ENCODE data around the gene TMEM150B. TPM values are rescaled to one million over a fixed set of nuclear protein-coding genes. Genes with fewer than 3 reads are reported as not detected.

Gene TMEM150B
- total RNA-seq, 1 donor from 2014 or later: not detected

DNA sequence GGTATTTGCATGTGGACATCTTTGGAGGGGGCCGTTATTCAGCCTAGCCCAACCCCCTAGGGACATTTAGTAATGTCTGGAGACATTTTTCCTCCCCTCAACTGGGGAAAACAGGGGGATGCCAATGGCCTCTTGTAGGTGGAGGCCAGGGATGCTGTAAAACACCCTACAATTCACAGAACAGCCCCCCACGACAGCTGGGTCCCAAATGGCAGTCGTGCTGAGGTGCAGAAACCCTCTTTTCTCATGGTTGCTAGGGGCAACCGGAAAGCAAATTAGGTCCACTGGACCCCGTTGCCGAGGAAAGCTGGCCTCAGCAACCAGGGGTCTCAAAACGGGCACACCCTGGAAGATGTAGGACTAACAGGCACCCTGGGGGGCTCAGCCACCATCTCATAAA, 14.6 kb downstream of the TMEM150B start:
- intact Hi-C loops (cut with DNase I): no loop called here
- no peak for DNase-seq (ENCODE audit: extremely low spot score in 2 of 2)

DNA sequence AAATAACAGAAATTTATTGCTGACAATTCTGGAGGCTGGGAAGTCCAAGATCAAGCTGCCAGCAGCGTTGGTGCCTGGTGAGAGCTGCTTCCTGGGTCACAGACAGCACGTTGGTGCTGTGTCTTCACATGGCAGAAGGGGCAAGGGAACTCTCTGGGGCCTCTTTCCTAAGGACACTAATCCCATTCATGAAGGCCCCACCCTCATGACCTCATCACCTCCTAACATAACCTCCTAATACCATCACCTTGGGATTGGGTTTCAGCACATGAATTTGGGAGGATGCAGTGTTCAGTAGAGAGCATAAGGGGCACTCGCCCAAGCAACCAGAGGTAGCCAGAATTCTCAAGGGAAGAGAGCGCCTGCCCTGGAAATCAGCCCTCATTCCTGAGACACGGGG, 15.7 kb downstream of the TMEM150B start:
- Histone ChIP-seq H3K9me3 (no peaks in the 10 kb centered on the region), H3K27me3 (no peaks in the 10 kb centered on the region), H3K4me1 (no peaks in the 10 kb centered on the region), H3K36me3 (no peaks in the 10 kb centered on the region), H3K27ac (no peak overlapping the region), H3K4me3 (no peak overlapping the region)
- TF ChIP-seq POLR2AphosphoS5 (IDR thresholded peaks at IDR 0.05; ENCODE audit: insufficient read depth in 1 of 2, low read depth in 1 of 2) (no peak), POLR2A (IDR thresholded peaks at IDR 0.05) (no peak)
- TF ChIP-seq, protein P1, sequence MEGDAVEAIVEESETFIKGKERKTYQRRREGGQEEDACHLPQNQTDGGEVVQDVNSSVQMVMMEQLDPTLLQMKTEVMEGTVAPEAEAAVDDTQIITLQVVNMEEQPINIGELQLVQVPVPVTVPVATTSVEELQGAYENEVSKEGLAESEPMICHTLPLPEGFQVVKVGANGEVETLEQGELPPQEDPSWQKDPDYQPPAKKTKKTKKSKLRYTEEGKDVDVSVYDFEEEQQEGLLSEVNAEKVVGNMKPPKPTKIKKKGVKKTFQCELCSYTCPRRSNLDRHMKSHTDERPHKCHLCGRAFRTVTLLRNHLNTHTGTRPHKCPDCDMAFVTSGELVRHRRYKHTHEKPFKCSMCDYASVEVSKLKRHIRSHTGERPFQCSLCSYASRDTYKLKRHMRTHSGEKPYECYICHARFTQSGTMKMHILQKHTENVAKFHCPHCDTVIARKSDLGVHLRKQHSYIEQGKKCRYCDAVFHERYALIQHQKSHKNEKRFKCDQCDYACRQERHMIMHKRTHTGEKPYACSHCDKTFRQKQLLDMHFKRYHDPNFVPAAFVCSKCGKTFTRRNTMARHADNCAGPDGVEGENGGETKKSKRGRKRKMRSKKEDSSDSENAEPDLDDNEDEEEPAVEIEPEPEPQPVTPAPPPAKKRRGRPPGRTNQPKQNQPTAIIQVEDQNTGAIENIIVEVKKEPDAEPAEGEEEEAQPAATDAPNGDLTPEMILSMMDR (IDR thresholded peaks at IDR 0.05): no peak
- DNase-seq (ENCODE audit: extremely low spot score in 2 of 2): no peak
- intact Hi-C loops (cut with DNase I): loop anchor here (10.0 kb wide), 2 partner anchors 65 to 195 kb away; partner anchors contain the start of genes IL11 and TMEM190

More for the DNA sequence above, 14.6 kb downstream of the TMEM150B start:
- Histone ChIP-seq H3K4me1 (no peaks in the 10 kb centered on the region), H3K36me3 (no peaks in the 10 kb centered on the region), H3K27me3 (no peaks in the 10 kb centered on the region), H3K27ac (no peak overlapping the region), H3K4me3 (no peak overlapping the region), H3K9me3 (no peaks in the 10 kb centered on the region)
- TF ChIP-seq, protein P1 (IDR thresholded peaks at IDR 0.05): no peak
- TF ChIP-seq POLR2AphosphoS5 (IDR thresholded peaks at IDR 0.05; ENCODE audit: insufficient read depth in 1 of 2, low read depth in 1 of 2): no peak
- no peak for TF ChIP-seq POLR2A (IDR thresholded peaks at IDR 0.05)

DNA sequence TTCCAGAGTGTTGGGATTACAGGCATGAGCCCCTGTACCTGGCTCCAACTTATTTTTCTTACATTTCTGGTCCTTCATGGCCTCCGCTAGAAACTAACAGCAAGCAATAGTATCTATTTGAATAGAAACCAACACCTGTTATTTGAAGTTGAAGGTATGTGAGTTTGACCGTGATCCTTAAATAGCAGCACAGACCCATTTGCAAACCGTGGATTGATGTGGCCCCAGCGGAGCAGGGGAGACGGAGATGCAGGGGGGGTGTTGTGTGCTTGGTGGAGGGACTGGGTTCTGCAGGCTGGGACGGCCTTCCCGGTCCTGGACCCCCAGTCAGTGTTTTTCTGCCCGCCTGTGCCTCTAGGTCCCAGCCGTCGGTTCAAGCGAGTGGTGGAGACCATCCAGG, 16.9 kb downstream of the TMEM150B start:
- Histone ChIP-seq H3K27ac (no peak overlapping the region), H3K27me3 (no peaks in the 10 kb centered on the region), H3K9me3 (no peaks in the 10 kb centered on the region), H3K4me3 (no peak overlapping the region), H3K36me3 (no peaks in the 10 kb centered on the region), H3K4me1 (no peaks in the 10 kb centered on the region)
- no peak for TF ChIP-seq POLR2AphosphoS5 (IDR thresholded peaks at IDR 0.05; ENCODE audit: insufficient read depth in 1 of 2, low read depth in 1 of 2)
- no peak for TF ChIP-seq POLR2A (IDR thresholded peaks at IDR 0.05)
- TF ChIP-seq, protein P1 (IDR thresholded peaks at IDR 0.05): no peak
- DNase-seq (ENCODE audit: extremely low spot score in 2 of 2): no peak
- intact Hi-C loops (cut with DNase I): loop anchor here (10.0 kb wide), 2 partner anchors 67 to 197 kb away; partner anchors contain the start of genes IL11 and TMEM190

DNA sequence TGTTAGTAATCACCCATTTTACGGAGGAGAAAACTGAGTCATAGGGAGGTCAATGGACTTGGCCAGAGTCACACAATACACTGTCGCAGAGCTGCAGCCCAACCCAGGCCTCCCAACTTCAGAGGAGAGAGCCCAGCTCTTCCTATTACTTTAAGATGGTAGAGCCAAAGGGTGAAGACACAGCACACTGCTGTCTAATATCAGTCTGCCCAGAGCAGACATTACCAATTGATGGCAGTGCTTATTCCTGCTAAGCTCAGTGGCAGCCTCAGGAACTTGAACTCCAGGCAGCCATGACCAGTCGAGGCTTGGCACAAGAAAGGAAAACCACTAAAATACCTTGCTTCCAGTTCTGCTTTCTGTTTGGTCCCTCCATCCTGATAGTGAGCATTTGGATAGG, 18.4 kb downstream of the TMEM150B start:
- intact Hi-C loops (cut with DNase I): loop anchor here (10.0 kb wide), 2 partner anchors 68 to 198 kb away; partner anchors contain the start of genes IL11 and TMEM190
- TF ChIP-seq POLR2AphosphoS5 (IDR thresholded peaks at IDR 0.05; ENCODE audit: insufficient read depth in 1 of 2, low read depth in 1 of 2) (no peak), POLR2A (IDR thresholded peaks at IDR 0.05) (no peak)
- TF ChIP-seq, protein P1 (IDR thresholded peaks at IDR 0.05): no peak
- Histone ChIP-seq H3K4me1 (peaks cover under 1% of the 10 kb centered on the region), H3K9me3 (no peaks in the 10 kb centered on the region), H3K36me3 (no peaks in the 10 kb centered on the region), H3K27ac (no peak overlapping the region), H3K27me3 (no peaks in the 10 kb centered on the region), H3K4me3 (no peak overlapping the region)
- DNase-seq (ENCODE audit: extremely low spot score in 2 of 2): no peak

DNA sequence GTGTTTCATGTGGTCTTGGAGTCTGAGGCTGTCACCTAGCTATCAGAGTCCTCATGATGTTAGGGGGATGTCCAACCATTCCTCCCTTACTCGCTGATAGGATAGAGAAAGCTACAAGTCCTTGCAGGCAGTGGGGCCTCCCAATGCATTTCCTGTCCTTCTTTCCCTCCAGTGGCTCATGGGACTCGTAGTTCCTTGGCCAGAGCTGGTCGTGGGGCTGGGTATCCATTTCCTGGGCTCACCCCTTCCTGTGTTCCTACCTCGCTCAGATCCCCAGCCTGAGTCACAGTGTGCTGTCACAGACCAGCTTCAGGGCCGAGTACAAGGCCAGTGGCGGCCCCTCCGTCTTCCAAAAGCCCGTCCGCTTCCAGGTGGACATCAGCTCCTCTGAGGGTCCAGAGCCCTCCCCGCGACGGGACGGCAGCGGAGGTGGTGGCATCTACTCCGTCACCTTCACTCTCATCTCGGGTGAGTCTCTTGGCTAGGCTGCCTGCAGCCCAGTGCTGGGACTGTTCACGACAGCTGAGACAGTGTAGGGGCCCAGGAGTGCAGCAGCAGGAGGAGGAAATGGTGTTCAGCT, 19.1 kb downstream of the TMEM150B start:
- Histone ChIP-seq H3K36me3 (no peaks in the 10 kb centered on the region), H3K4me1 (peaks cover 6% of the 10 kb centered on the region), H3K27me3 (no peaks in the 10 kb centered on the region), H3K27ac (no peak overlapping the region), H3K4me3 (no peak overlapping the region), H3K9me3 (no peaks in the 10 kb centered on the region)
- no peak for TF ChIP-seq POLR2AphosphoS5 (IDR thresholded peaks at IDR 0.05; ENCODE audit: insufficient read depth in 1 of 2, low read depth in 1 of 2)
- intact Hi-C loops (cut with DNase I): loop anchor here (10.0 kb wide), 2 partner anchors 69 to 199 kb away; partner anchors contain the start of genes IL11 and TMEM190
- DNase-seq (ENCODE audit: extremely low spot score in 2 of 2): no peak
